K562 (cell line): ENCODE results near the gene PRKX. TPM values are rescaled to one million over a fixed set of nuclear protein-coding genes. Genes with fewer than 3 reads are reported as not detected.

Experiments used
- ATAC-seq: fragments of 200-7000 bp; cut with Tn5 transposase; 3 replicates; pipeline ENCODE4 v1.9.1; 2020; ENCODE audit warnings: moderate library complexity
- BruUV-seq: library from RNA; stranded (reverse); fragments of 400-500 nt; replicated peaks from 2 replicates; lab custom pipeline; 2021; lab: Mats Ljungman, UMichigan
- CTCF ChIA-PET: fragments of 300-600 bp; formaldehyde crosslinking; extraction: SDS; loops from one replicate; lab custom pipeline; 2021; ENCODE audit warnings: low intra/inter-chr PET ratio; lab: Yijun Ruan, JAX
- POLR2A ChIA-PET: fragments of 300-600, 350-650 bp; sonication (Branson Sonifier 250); formaldehyde crosslinking; extraction: SDS; loops from one replicate; lab custom pipeline; 2021; ENCODE audit warnings: antibody characterized with exemption, inconsistent platforms; lab: Yijun Ruan, JAX
- DNase-seq, 4 experiments: peaks; one replicate each; pipeline versions ENCODE4 v3.0.0 to v3.0.0-alpha.2; 2011 to 2018; ENCODE audit warnings: low spot score in 3 of 4, mixed read lengths in 3 of 4; ENCODE audit errors: extremely low read depth in 1 of 4
- FAIRE-seq: peaks from 2 replicates; lab custom pipeline; 2011; peaks lifted over from hg19 to GRCh38; lab: Jason Lieb, UNC
- H2AFZ ChIP-seq: 2 replicates; pipeline ENCODE4 v1.6.0; 2011; ENCODE audit warnings: low read depth, low read length, control low read depth, inconsistent platforms
- H3K27ac ChIP-seq: fragments of 200-600 bp; 3 replicates; pipeline ENCODE4 v1.8.0; 2011; ENCODE audit warnings: low read depth, mild to moderate bottlenecking, control low read depth, inconsistent platforms, low read length, moderate library complexity, mixed read lengths; ENCODE audit errors: extremely low read depth
- H3K27me3 ChIP-seq, 2 experiments: fragments of 300-600 bp in 1 of 2; 2 replicates in 1 of 2; 3 replicates in 1 of 2; pipeline versions ENCODE4 v1.6.0 to v1.8.0; 2011; ENCODE audit warnings: inconsistent platforms in 2 of 2, low read length in 2 of 2, mild to moderate bottlenecking in 1 of 2, mixed read lengths in 1 of 2, moderate library complexity in 1 of 2; ENCODE audit not compliant: control insufficient read depth in 2 of 2, insufficient read depth in 2 of 2
- H3K36me3 ChIP-seq: fragments of 300-600 bp; 3 replicates; pipeline ENCODE4 v1.8.0; 2011; ENCODE audit warnings: mild to moderate bottlenecking, low read length, inconsistent platforms; ENCODE audit not compliant: control insufficient read depth, insufficient read depth
- H3K4me1 ChIP-seq, 2 experiments: fragments of 200-600 bp in 1 of 2; replicated peaks in 1 of 2; 2 replicates in 1 of 2; 3 replicates in 1 of 2; pipeline versions ENCODE4 v1.5.1 to v1.8.0; 2011; ENCODE audit warnings: inconsistent platforms in 2 of 2, low read length in 2 of 2, mild to moderate bottlenecking in 1 of 2, mixed read lengths in 1 of 2, moderate library complexity in 1 of 2; ENCODE audit not compliant: control insufficient read depth in 2 of 2, insufficient read depth in 2 of 2
- H3K4me2 ChIP-seq: 2 replicates; pipeline ENCODE4 v1.6.1; 2011; ENCODE audit warnings: low read length, control low read depth, inconsistent platforms, mixed read lengths; ENCODE audit not compliant: insufficient read depth
- H3K4me3 ChIP-seq: fragments of 200-600 bp; sonication (generic), shearing (Covaris generic); 2 replicates; pipeline ENCODE4 v1.5.1; 2016; ENCODE audit warnings: control low read depth, inconsistent platforms
- H3K79me2 ChIP-seq: fragments of 200-600 bp; 3 replicates; pipeline ENCODE4 v1.8.0; 2011; ENCODE audit warnings: low read length, inconsistent platforms; ENCODE audit not compliant: control insufficient read depth, insufficient read depth
- H3K9ac ChIP-seq, 2 experiments: 2 replicates each; pipeline versions ENCODE4 v1.6.0 to v1.6.1; 2011; ENCODE audit warnings: low read depth in 2 of 2, low read length in 2 of 2, control low read depth in 1 of 2, inconsistent platforms in 1 of 2, mild to moderate bottlenecking in 1 of 2, mixed read lengths in 1 of 2; ENCODE audit not compliant: insufficient read depth in 1 of 2
- H3K9me1 ChIP-seq: one replicate; pipeline ENCODE4 v1.6.0; 2011; ENCODE audit warnings: inconsistent platforms, mild to moderate bottlenecking, low read length, moderate library complexity; ENCODE audit not compliant: control insufficient read depth, insufficient read depth
- H3K9me3 ChIP-seq: replicated peaks from 2 replicates; pipeline ENCODE4 v1.5.1; 2011; ENCODE audit warnings: low read depth, low read length, inconsistent platforms; ENCODE audit not compliant: control insufficient read depth, insufficient read depth
- H4K20me1 ChIP-seq: replicated peaks from 2 replicates; pipeline ENCODE4 v1.6.1; 2011; ENCODE audit warnings: low read length, inconsistent platforms, mixed read lengths; ENCODE audit not compliant: control insufficient read depth, insufficient read depth
- ARID3A ChIP-seq: IDR thresholded peaks from 2 replicates; pipeline ENCODE4 v1.6.1; 2012; ENCODE audit warnings: low read depth, low read length, improper control_type of control experiment, borderline replicate concordance
- ATF3 ChIP-seq, 2 experiments: fragments of 450-650 bp in 1 of 2; sonication (generic) in 1 of 2; formaldehyde crosslinking in 1 of 2; IDR thresholded peaks in 1 of 2; conservative IDR thresholded peaks in 1 of 2; 2 replicates each; pipeline versions ENCODE4 v1.6.1 to v1.8.1; 2016 to 2023; ENCODE audit warnings: mild to moderate bottlenecking in 2 of 2, moderate library complexity in 2 of 2, inconsistent platforms in 1 of 2, missing genetic modification reagents in 1 of 2
- BRD9 ChIP-seq: fragments of 450-650 bp; IDR thresholded peaks from 2 replicates; pipeline ENCODE4 v1.6.1; 2018; ENCODE audit warnings: low read depth; ENCODE audit not compliant: partially characterized antibody
- CBX3 ChIP-seq, 2 experiments: IDR thresholded peaks; 1 replicate in 1 of 2; 2 replicates in 1 of 2; pipeline ENCODE4 v1.6.1; 2012; ENCODE audit warnings: inconsistent platforms in 2 of 2, low read length in 2 of 2, borderline replicate concordance in 1 of 2, control low read depth in 1 of 2
- HLTF ChIP-seq: fragments of 450-650 bp; IDR thresholded peaks from 2 replicates; pipeline ENCODE4 v1.6.1; 2016
- KDM1A ChIP-seq, 2 experiments: fragments of 450-650 bp; IDR thresholded peaks; 2 replicates each; pipeline ENCODE4 v1.6.1; 2016; ENCODE audit warnings: mild to moderate bottlenecking in 2 of 2
- MEIS2 ChIP-seq: fragments of 450-650 bp; IDR thresholded peaks from 2 replicates; pipeline ENCODE4 v1.6.1; 2014; ENCODE audit warnings: mild to moderate bottlenecking; ENCODE audit not compliant: partially characterized antibody
- NUFIP1 ChIP-seq: fragments of 450-650 bp; IDR thresholded peaks from 2 replicates; pipeline ENCODE4 v1.6.1; 2018; ENCODE audit not compliant: partially characterized antibody
- SAFB ChIP-seq: fragments of 200-400 bp; formaldehyde crosslinking; IDR thresholded peaks from 2 replicates; pipeline ENCODE4 v1.6.1; 2017; ENCODE audit warnings: low read depth, low read length, borderline replicate concordance
- WGBS: fragments of 100-300 bp; shearing (Covaris generic); methylation state at CpG from one replicate; pipeline ENCODE4 v1.1.6; 2016; ENCODE audit warnings: low coverage, mixed read lengths; ENCODE audit not compliant: insufficient coverage; ENCODE audit errors: missing lambda C conversion rate; 5-methylcytosine and 5-hydroxymethylcytosine counted together
- in situ Hi-C: fragments of 300-500 bp; cut with MboI; formaldehyde crosslinking; loops from 4 replicates; pipeline ENCODE4 v1.15.0; 2018; ENCODE audit warnings: inconsistent platforms, mixed read lengths
- intact Hi-C: fragments of 100-400 bp; cut with micrococcal nuclease; formaldehyde crosslinking; loops from 2 replicates; pipeline ENCODE4 v1.14.2; 2022
- polyA plus RNA-seq, 8 experiments: library from polyadenylated mRNA; depleted of rRNA in 4 of 8; stranded (reverse) in 5 of 8; unstranded in 3 of 8; fragments of >200 nt; fragmentation: Nextera tagmentation in 2 of 8; fragmentation: Illumina TruSeq in 1 of 8; extraction: Ambion mirVana in 2 of 8; extraction: Trizol in 1 of 8; gene quantifications; 2 replicates each; pipeline versions ENCODE4 v1.2.1 to v1.2.3, GENCODE V29; 2011 to 2014; ENCODE audit warnings: inconsistent platforms in 1 of 8, missing spikeins in 1 of 8
- total RNA-seq, 7 experiments: library from RNA; depleted of rRNA in 6 of 7; stranded (reverse); fragments of >200 nt in 6 of 7; fragmentation: Illumina TruSeq in 2 of 7; extraction: Trizol in 2 of 7; gene quantifications; 2 replicates each; pipeline versions ENCODE4 v1.2.1 to v1.2.3, GENCODE V29; 2011 to 2021; ENCODE audit warnings: low replicate concordance in 1 of 7

PRKX gene
- total and polyA plus RNA-seq, 9 of the 15 experiments (the other 6 are each of a cell fraction or from before 2014, with no cell fraction given): 3.3 to 29.4 (median 23.7) TPM

GRCh38 chrX:3669841-3670475 lies 43.5 kb downstream of the PRKX start:
- Histone ChIP-seq H4K20me1 (no peaks in the 10 kb centered on the region), H3K9me1 (no peaks in the 10 kb centered on the region), H3K4me1 (no peaks in the 10 kb centered on the region), H3K79me2 (no peaks in the 10 kb centered on the region), H3K4me3 (no peak overlapping the region), H3K9ac (no peak overlapping the region), H3K27me3 (no peaks in the 10 kb centered on the region), H3K4me2 (no peak overlapping the region), H3K9me3 (no peaks in the 10 kb centered on the region), H3K36me3 (peaks cover 43% of the 10 kb centered on the region; the same call in 2 of the 3 replicates), H3K27ac (no peak overlapping the region), H2AFZ (no peak overlapping the region)
- intact Hi-C loops: no loop called here
- in situ Hi-C loops: no loop called here
- no TSS peak for BruUV-seq
- no peak for TF ChIP-seq ARID3A
- no peak for FAIRE-seq
- POLR2A ChIA-PET: no interaction called here
- WGBS: 79% methylated on average over 10 of the region's 13 CpGs
- DNase-seq: no peak
- ATAC-seq: no peak
- CTCF ChIA-PET: no interaction called here

GRCh38 chrX:3666975-3667374 lies 46.5 kb downstream of the PRKX start:
- POLR2A ChIA-PET: no interaction called here
- Histone ChIP-seq H3K9ac (no peak overlapping the region), H3K9me3 (no peaks in the 10 kb centered on the region), H3K4me2 (no peak overlapping the region), H3K79me2 (no peaks in the 10 kb centered on the region), H3K4me3 (no peak overlapping the region), H2AFZ (no peak overlapping the region), H3K36me3 (peaks cover 24% of the 10 kb centered on the region; the same call in 2 of the 3 replicates), H3K4me1 (no peaks in the 10 kb centered on the region; a peak in 1 of 5 replicates), H4K20me1 (no peaks in the 10 kb centered on the region), H3K27me3 (no peaks in the 10 kb centered on the region), H3K9me1 (no peaks in the 10 kb centered on the region), H3K27ac (no peak overlapping the region)
- DNase-seq: no peak
- TF ChIP-seq MEIS2 (no peak), HLTF (no peak), BRD9 (no peak), ATF3 (IDR thresholded peaks at IDR 0.05) (no peak), ATF3 (CRISPR knock-in tag; conservative IDR thresholded peaks at IDR 0.05) (no peak), KDM1A (IDR thresholded peaks at IDR 0.05) (no peak), CBX3 (IDR thresholded peaks at IDR 0.05; ENCODE audit: borderline replicate concordance in 1 of 2, low read length in 2 of 2) (no peak), NUFIP1 (no peak), SAFB (no peak)
- CTCF ChIA-PET: no interaction called here
- no peak for FAIRE-seq
- in situ Hi-C loops: no loop called here
- no peak for ATAC-seq
- intact Hi-C loops: no loop called here
- WGBS: 88% methylated on average over 8 of the region's 9 CpGs
- no TSS peak for BruUV-seq
